CD14-positive monocyte (primary cell): Measurements from ENCODE around the gene EGFL8. TPM values are rescaled to one million over a fixed set of nuclear protein-coding genes. Genes with fewer than 3 reads are reported as not detected.

Experiments
- DNase-seq, 3 donors: peaks; one replicate each; pipeline ENCODE4 v3.0.0-alpha.2; 2011 to 2022
- H2AFZ ChIP-seq: 2 replicates; pipeline ENCODE4 v1.6.0; 2012; ENCODE audit warnings: mild to moderate bottlenecking, low read depth, low read length, inconsistent platforms; ENCODE audit not compliant: insufficient read depth, poor library complexity, severe bottlenecking
- H3K27ac ChIP-seq, 2 donors: 1 replicate in 1 of 2; 2 replicates in 1 of 2; pipeline ENCODE4 v1.5.1; 2012 to 2013; ENCODE audit warnings: low read length in 2 of 2, control low read depth in 1 of 2, inconsistent platforms in 1 of 2, low read depth in 1 of 2, mild to moderate bottlenecking in 1 of 2
- H3K27me3 ChIP-seq, 2 donors: one replicate each; pipeline versions ENCODE4 v1.6.0 to v1.6.1; 2011 to 2013; ENCODE audit warnings: low read length in 2 of 2; ENCODE audit not compliant: control insufficient read depth in 2 of 2, insufficient read depth in 2 of 2
- H3K36me3 ChIP-seq, 2 donors: replicated peaks in 1 of 2; 1 replicate in 1 of 2; 2 replicates in 1 of 2; pipeline versions ENCODE4 v1.5.1 to v1.6.1; 2012 to 2013; ENCODE audit warnings: low read length in 2 of 2, control low read depth in 1 of 2, inconsistent platforms in 1 of 2, mild to moderate bottlenecking in 1 of 2; ENCODE audit not compliant: insufficient read depth in 2 of 2, control insufficient read depth in 1 of 2
- H3K4me1 ChIP-seq, 2 donors: 1 replicate in 1 of 2; 2 replicates in 1 of 2; pipeline versions ENCODE4 v1.5.1 to v1.6.1; 2012 to 2013; ENCODE audit warnings: low read length in 2 of 2, control low read depth in 1 of 2, inconsistent platforms in 1 of 2, mild to moderate bottlenecking in 1 of 2, moderate library complexity in 1 of 2; ENCODE audit not compliant: insufficient read depth in 2 of 2, control insufficient read depth in 1 of 2
- H3K4me2 ChIP-seq: replicated peaks from 2 replicates; pipeline ENCODE3; 2012; ENCODE audit warnings: low read length, moderate library complexity, mild to moderate bottlenecking; ENCODE audit not compliant: poor library complexity, severe bottlenecking; ENCODE audit errors: extremely low read depth
- H3K4me3 ChIP-seq, 3 experiments: fragments of 200-600 bp in 1 of 3; sonication (generic) in 1 of 3; replicated peaks in 1 of 3; 1 replicate in 2 of 3; 2 replicates in 1 of 3; pipeline ENCODE4 v1.5.1; 2011 to 2013; ENCODE audit warnings: low read length in 3 of 3, mild to moderate bottlenecking in 3 of 3, control low read depth in 2 of 3, low read depth in 2 of 3, inconsistent platforms in 1 of 3, moderate library complexity in 1 of 3
- H3K79me2 ChIP-seq: 2 replicates; pipeline ENCODE4 v1.6.0; 2012; ENCODE audit warnings: mild to moderate bottlenecking, control low read depth, inconsistent platforms, low read length, moderate library complexity; ENCODE audit not compliant: insufficient read depth
- H3K9ac ChIP-seq: 2 replicates; pipeline ENCODE4 v1.6.0; 2017; ENCODE audit warnings: low read length, mild to moderate bottlenecking; ENCODE audit not compliant: insufficient read depth, poor library complexity, severe bottlenecking
- H3K9me3 ChIP-seq, 2 donors: replicated peaks in 1 of 2; 1 replicate in 1 of 2; 2 replicates in 1 of 2; pipeline versions ENCODE4 v1.5.1 to v1.6.1; 2012 to 2013; ENCODE audit warnings: low read length in 2 of 2, control low read depth in 1 of 2; ENCODE audit not compliant: control insufficient read depth in 1 of 2, insufficient read depth in 1 of 2
- H4K20me1 ChIP-seq: 2 replicates; pipeline ENCODE4 v1.6.0; 2012; ENCODE audit warnings: mild to moderate bottlenecking, low read length, control low read depth, moderate library complexity; ENCODE audit not compliant: insufficient read depth
- H3K27ac Mint-ChIP-seq, 7 donors: one replicate each; pipeline ENCODE4 v1.8.0; 2020; ENCODE audit warnings: mild to moderate bottlenecking in 7 of 7, mixed read lengths in 7 of 7, moderate library complexity in 6 of 7, inconsistent platforms in 2 of 7
- H3K27me3 Mint-ChIP-seq, 3 donors: one replicate each; pipeline ENCODE4 v1.8.0; 2021 to 2022; ENCODE audit warnings: low read depth in 3 of 3, mild to moderate bottlenecking in 3 of 3, mixed read lengths in 3 of 3, moderate library complexity in 3 of 3, inconsistent platforms in 1 of 3
- H3K36me3 Mint-ChIP-seq, 2 donors: one replicate each; pipeline ENCODE4 v1.8.0; 2020; ENCODE audit warnings: mixed read lengths in 2 of 2, inconsistent platforms in 1 of 2, mild to moderate bottlenecking in 1 of 2
- H3K4me1 Mint-ChIP-seq: one replicate; pipeline ENCODE4 v1.8.0; 2020; ENCODE audit warnings: mild to moderate bottlenecking, mixed read lengths
- H3K4me3 Mint-ChIP-seq, 2 donors: one replicate each; pipeline ENCODE4 v1.8.0; 2020; ENCODE audit warnings: mild to moderate bottlenecking in 2 of 2, mixed read lengths in 2 of 2, moderate library complexity in 1 of 2
- H3K9me3 Mint-ChIP-seq, 7 donors: one replicate each; pipeline ENCODE4 v1.8.0; 2020 to 2022; ENCODE audit warnings: mixed read lengths in 7 of 7, mild to moderate bottlenecking in 6 of 7, moderate library complexity in 6 of 7, inconsistent platforms in 2 of 7
- WGBS: methylation state at CpG from one replicate; pipeline ENCODE4 v1.1.5; 2013; ENCODE audit warnings: missing lambda C conversion rate; ENCODE audit not compliant: insufficient coverage; 5-methylcytosine and 5-hydroxymethylcytosine counted together
- intact Hi-C, 2 donors: fragments of 100-400 bp; cut with micrococcal nuclease; formaldehyde crosslinking; loops; one replicate each; pipeline versions ENCODE4 v1.15.0 to v1.15.1; 2023
- polyA plus RNA-seq, 3 donors: library from polyadenylated mRNA; depleted of rRNA in 1 of 3; unstranded in 2 of 3; stranded (reverse) in 1 of 3; fragments of 300-500 nt in 2 of 3; fragments of >200 nt in 1 of 3; fragmentation: Illumina TruSeq in 2 of 3; gene quantifications; 1 replicate in 2 of 3; 2 replicates in 1 of 3; pipeline ENCODE4 v1.2.3, GENCODE V29; 2012 to 2021
- TF ChIP-seq, protein P1 (sequence below): fragments of 200-600 bp; IDR thresholded peaks from one replicate; pipeline ENCODE4 v1.8.0; 2022; ENCODE audit warnings: antibody characterized with exemption, mild to moderate bottlenecking

Gene EGFL8
- polyA plus RNA-seq, 3 donors = 0.22 to 1.8 TPM; not detected in 1

DNA sequence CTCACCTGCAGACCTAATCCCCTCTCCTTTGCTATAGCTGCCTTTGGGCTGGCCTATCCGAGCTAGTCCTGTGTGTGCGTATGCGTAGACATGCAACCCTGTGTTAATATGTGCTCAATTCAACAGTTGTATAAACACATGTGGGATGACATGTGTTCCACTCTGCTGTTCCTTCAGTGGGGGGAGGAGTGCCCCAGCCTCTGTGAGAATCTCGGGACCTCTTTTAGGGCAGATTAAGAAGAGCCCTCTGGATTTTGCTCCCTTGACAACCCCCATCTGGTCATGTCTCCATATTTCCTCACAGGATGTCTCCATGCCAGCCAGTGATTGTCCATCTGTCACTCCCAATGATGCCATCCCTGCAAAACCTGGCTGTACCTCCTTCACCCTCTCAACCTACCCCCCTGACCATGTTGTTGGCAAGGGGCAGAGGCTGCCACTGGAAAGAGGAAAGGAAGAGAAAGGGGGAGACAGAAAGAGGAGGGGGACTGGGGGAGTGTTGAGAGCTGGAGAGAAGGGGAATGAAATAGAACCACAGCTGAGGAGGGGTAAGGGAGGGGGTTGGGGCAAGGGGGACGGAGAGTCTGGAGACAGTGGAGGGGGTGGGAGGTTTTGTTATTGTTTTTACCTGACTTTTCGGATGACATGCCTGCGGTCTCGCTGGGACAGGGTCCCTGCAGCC lies 13.1 kb upstream of the EGFL8 start:
- 0% methylated on average over 3 of the region's 8 CpGs for WGBS
- Mint-ChIP-seq H3K4me1 (peaks cover 41% of the 10 kb centered on the region), H3K27ac (no peak overlapping the region), H3K36me3 (peaks cover 0 to 13% of the 10 kb centered on the region in 2 donors), H3K27me3 (peaks cover 66 to 87% (median 79%) of the 10 kb centered on the region in 3 donors), H3K9me3 (peaks cover 0 to 31% (median 11%) of the 10 kb centered on the region in 7 donors), H3K4me3 (peak overlapping the region; percentile 49 to 75)
- peaks cover 36 to 74% of the 10 kb centered on the region in 2 donors for H3K27me3 ChIP-seq
- H4K20me1 ChIP-seq = no peaks in the 10 kb centered on the region
- TF ChIP-seq, protein P1, sequence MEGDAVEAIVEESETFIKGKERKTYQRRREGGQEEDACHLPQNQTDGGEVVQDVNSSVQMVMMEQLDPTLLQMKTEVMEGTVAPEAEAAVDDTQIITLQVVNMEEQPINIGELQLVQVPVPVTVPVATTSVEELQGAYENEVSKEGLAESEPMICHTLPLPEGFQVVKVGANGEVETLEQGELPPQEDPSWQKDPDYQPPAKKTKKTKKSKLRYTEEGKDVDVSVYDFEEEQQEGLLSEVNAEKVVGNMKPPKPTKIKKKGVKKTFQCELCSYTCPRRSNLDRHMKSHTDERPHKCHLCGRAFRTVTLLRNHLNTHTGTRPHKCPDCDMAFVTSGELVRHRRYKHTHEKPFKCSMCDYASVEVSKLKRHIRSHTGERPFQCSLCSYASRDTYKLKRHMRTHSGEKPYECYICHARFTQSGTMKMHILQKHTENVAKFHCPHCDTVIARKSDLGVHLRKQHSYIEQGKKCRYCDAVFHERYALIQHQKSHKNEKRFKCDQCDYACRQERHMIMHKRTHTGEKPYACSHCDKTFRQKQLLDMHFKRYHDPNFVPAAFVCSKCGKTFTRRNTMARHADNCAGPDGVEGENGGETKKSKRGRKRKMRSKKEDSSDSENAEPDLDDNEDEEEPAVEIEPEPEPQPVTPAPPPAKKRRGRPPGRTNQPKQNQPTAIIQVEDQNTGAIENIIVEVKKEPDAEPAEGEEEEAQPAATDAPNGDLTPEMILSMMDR = no peak
- peaks cover 33 to 37% of the 10 kb centered on the region in 2 donors for H3K4me1 ChIP-seq
- DNase-seq = no peak
- H3K9ac ChIP-seq = no peak overlapping the region
- no peak overlapping the region for H2AFZ ChIP-seq
- intact Hi-C loops = no loop called here
- no peaks in the 10 kb centered on the region for H3K79me2 ChIP-seq
- H3K9me3 ChIP-seq = peaks cover 0 to 11% of the 10 kb centered on the region in 2 donors
- no peak overlapping the region for H3K4me2 ChIP-seq
- no peak overlapping the region for H3K27ac ChIP-seq
- no peaks in the 10 kb centered on the region for H3K36me3 ChIP-seq
- no peak overlapping the region for H3K4me3 ChIP-seq

DNA sequence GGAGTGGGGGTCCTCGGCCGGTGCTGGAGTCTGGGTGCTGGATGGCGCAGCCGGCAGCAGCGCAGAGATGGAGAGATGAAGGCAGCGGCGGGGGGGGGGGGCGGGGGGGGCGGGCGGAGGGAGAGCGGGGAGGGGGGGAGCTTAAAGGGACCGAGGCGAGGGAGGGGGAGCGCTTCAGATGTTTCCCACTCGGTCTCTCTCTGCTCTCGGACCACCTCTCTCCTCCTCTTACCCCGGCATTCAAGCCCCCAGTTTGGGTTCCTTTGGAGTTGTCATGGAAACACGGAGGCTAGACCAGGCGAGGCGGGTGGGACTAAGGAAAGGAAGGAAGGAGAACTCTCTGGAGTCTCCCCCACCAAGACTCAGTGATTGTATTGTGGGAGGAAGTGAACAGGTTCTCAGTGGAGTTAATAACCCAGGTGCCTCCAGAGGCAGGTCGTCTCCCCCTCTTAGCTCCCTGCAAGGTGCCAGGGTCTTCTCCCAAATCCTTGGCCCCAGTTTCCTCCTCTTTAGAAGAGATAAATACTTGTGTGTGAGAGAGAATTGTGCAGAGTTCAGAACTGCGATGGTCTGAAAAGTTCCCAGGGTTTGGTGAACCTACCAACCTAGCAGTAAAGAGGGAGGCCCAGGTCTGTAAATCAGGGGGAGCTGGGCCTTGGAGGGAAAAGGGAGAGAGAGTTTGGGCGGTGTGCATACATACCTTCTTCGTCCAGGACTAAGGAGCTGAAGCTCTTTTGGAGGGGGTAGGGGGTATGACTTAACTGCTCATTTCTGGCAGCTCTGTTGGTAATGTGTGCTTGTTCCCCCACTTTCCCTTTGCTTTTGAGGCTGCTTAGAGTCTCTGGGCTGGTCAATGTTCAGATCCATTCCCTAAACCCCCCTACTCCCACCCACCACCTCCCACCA lies 12.3 kb upstream of the EGFL8 start, which contains the start of gene PRRT1:
PRRT1 (minus strand) TSS at position 77 of the 906 bp plus-strand sequence. CDS start 112 bp downstream, outside the sequence.
- Mint-ChIP-seq H3K36me3 (peaks cover 0 to 13% of the 10 kb centered on the region in 2 donors), H3K27ac (peak within 1 kb of the TSS in 2 of 7 donors; percentile 3 to 51), H3K9me3 (peaks cover 0 to 29% (median 11%) of the 10 kb centered on the region in 7 donors), H3K27me3 (peaks cover 60 to 81% (median 72%) of the 10 kb centered on the region in 3 donors), H3K4me1 (peaks cover 41% of the 10 kb centered on the region), H3K4me3 (peak within 1 kb of the TSS; percentile 49 to 100)
- Histone ChIP-seq H3K9me3 (peaks cover 0 to 11% of the 10 kb centered on the region in 2 donors), H3K27me3 (peaks cover 36 to 68% of the 10 kb centered on the region in 2 donors), H3K4me1 (peaks cover 33 to 37% of the 10 kb centered on the region in 2 donors), H3K36me3 (no peaks in the 10 kb centered on the region), H3K4me2 (no peak within 1 kb of the TSS), H3K79me2 (no peaks in the 10 kb centered on the region), H3K4me3 (no peak within 1 kb of the TSS), H4K20me1 (no peaks in the 10 kb centered on the region), H2AFZ (no peak within 1 kb of the TSS), H3K27ac (no peak within 1 kb of the TSS), H3K9ac (no peak within 1 kb of the TSS)
- intact Hi-C loops = no loop called here
- no peak for DNase-seq
- TF ChIP-seq, protein P1 = no peak
- 27% methylated on average over 1 of the region's 24 CpGs for WGBS
